ENCODE measurements around the gene MTERF4. TPM values are rescaled to one million over a fixed set of nuclear protein-coding genes. Genes with fewer than 3 reads are reported as not detected.

MTERF4 gene
- total RNA-seq, 1 donor from 2014 or later: 40.2 TPM

DNA sequence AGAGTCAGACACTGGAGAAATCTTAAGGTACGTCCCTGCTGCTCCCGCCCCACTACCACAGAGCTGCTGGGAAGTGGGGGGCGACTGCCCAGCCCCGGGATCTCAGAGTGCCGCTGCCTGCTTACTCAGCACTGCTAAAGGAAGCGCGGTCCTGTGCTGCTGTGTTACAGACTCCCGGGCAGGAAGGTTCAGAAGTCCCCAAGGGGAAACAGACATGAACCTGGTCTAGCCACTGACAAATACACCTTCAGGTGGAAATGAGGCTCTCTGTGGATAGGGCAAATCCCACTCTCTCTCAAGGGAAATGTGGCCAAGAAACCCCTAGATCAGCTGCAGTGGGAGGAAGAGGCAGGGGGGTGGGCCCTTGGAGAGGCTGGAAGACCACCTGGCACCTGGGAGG is 13.7 kb downstream of the MTERF4 start:
- no peak for DNase-seq

DNA sequence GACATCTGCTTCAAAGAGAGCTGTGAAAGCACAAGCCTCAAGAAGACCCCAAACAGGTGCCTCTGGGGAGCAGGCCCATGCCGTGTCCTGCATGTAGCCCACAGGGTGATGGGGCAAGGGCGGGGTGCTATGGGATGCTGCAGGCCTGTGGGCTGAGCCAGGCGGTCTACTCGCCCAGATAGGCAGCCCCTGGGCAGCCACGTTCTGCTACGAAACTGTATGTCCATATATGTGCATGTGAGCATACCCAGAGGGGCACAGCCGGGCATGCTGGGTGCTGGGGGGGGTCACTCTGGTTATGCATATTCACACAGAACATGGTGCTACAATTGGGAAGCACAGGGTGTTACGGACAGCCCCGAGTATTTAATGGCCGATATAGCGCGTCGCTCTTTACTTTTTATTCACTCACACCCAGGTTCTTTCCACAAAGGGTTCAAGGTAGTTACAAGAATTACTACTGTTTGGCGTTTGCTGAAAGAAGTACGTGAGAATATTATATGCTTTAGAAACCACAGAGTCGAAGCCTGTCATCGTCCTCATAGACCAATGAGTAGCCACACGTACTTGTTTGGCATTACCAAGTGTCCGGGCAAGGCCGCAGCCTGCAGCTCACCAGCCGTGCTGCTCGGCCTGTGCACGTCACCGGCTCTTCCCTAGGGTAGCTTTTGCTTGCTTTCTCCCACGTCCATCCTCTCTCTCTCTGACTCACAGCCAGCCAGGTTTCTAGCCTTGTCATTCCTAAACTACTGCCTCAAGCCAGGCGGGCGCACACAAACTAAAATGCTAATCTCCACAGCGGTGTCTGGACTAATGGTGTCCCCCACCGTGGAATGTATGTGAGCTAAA is 14.4 kb downstream of the MTERF4 start:
- no peak for DNase-seq

DNA sequence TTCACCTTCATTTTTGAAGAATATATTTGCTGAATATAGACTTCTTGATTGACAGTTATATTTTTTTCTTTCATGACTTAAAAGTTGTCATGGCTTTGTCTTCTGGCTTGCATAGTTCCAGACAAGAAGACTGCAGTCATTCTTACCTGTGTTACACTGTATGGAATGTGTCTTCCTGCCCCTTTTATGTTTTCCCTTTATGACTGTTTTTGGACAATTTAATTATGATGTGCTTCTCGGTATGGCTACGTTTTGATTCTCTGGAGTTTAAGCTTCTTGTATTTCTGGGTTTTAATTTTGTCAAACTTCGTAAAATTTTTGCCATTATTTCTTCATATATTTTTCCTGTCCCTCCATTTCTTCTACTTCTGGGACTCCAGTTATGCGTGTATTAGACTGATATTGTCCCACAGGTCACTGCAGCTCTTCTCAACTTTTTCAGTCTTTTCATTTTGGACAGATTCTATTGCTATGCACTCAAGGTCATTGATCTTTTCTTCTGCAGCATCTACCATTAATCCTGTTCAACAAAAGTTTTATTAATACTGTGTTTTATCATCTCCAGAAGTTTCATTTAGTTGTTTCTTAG is 17.1 kb downstream of the MTERF4 start:
- no peak for DNase-seq

DNA sequence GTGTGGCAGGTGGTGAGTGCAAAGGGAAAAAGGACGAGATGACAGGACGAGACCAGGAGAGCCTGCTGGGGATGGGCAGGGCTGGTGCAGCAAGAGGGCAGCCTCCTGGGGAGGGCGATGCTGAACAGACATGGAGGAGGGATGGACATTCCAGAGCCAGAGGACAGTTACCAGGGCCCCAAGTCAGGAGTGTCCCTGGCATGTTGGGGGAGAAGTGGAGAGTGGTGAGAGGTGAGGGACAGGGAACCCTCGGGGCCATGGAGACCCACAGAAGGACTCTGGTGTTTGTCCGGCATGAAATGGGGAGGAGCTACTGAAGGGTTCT is 19.0 kb downstream of the MTERF4 start:
- no peak for DNase-seq

- no peak for DNase-seq
These were observed 19.6 kb downstream of the MTERF4 start for GRCh38 chr2:241082341-241083090.

GRCh38 chr2:241081643-241082340 is 20.3 kb downstream of the MTERF4 start:
- no peak for DNase-seq

- DNase-seq: no peak
These were observed 20.9 kb downstream of the MTERF4 start for GRCh38 chr2:241081190-241081642.

GRCh38 chr2:241080405-241081189 is 21.5 kb downstream of the MTERF4 start:
- no peak for DNase-seq

GRCh38 chr2:241074901-241075540 is 27.1 kb downstream of the MTERF4 start:
- no peak for DNase-seq

DNA sequence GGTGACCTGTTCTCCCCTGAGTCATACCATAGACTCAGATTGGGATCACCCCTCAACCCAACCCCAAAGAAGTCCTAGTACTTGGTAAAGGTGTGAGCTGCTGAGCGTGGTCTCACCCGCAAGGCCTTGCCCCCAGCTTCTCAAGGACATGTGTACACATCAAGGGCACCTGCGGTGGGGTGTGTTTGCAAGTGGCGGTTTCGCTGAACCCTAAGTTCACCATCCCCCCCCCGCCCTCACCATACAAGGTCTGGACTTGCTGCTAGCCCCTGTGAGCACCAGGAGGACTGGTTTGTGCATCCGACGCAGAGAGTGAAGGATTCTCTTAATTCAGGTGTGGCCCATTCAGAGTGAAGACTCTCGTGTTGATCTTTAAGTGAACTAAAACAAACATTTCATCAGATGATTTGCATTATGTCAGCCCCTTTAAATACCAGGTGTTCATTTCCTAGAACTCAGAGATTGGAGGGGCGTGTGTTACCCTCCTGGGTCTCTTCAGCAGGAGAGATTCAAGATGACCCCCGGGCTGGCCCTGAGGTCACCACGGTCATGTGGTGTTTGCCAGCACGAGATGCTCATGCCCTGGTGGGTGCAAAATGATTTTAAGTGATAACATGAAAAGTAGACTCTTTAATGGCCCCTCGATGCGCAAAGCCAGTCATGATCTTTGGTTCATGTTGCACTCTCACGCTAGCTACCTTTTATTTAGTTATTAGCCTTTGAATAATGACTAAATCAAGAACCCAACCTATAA is 27.8 kb downstream of the MTERF4 start:
- DNase-seq: no peak

GRCh38 chr2:241073166-241074064 is 28.7 kb downstream of the MTERF4 start:
- no peak for DNase-seq

DNA sequence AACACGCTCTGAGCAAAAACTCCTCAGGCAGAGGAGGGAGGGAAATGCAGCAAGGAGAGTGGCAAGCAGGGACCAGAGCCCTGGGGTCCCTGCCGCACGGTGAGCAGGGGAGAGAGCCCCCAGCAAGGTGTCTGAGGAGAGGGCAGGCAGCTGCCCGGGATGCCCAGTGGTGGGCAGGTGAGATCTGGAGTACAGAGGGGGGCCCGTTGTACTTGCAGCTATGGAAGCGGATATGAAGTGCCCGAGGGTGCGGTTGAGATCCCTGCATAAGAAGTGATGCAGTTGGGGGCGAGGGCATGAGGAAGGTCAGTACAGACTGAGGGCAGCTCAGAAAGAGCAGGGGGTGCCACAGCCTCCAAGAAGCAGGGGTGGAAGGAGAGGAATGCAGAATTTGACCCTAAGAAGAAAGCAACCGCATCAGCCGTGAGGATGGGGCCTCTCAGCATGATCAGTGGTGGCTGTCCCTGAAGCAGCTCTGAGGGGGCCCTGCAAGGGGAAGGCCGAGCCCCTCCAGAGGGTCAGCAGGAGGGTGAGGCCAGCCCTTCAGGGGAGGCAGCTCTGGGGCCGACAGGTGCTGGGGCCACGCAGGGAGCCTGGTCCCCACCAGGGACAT is 29.4 kb downstream of the MTERF4 start:
- DNase-seq: no peak

DNA sequence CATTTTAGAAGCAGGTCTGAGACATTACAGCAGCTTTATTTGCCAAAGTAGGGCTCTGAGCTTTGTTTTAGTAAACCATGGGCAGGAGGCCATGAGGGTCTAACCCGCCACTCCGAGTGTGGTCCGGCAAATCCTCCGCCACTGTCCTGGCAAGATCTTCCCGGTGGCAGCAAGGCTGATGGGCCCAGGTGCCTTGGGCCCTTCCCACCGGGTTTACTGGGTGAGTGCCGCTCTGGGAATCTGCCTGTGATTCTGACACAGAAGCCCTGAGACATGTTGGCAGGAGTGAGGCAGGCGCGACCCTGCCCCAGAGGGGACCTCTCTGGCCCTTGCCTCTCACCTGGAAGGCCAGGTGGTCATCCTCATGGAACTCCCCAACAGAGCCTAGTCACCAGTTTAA is 29.9 kb downstream of the MTERF4 start:
- DNase-seq: no peak

DNA sequence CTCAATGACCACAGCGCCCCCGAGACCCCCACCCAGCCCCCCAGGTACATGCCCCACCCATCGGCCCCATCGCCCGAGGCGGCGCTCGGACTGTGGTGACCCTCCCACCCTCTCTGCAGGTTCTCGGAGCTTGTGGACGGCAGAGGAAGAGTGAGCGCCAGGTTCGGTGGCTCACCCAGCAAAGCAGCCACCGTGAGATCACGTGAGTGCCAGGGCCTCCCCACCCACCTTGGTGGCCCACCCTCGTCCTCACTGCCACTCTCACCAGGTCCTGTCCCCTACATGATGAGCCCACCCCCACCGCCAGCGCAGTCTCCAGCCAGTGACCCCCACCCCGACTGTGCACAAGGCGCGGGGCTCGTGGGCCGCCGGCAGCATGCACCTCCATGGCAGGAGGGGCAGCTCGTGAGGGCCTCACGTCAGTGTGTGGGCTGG is 30.4 kb downstream of the MTERF4 start:
- no peak for DNase-seq

DNA sequence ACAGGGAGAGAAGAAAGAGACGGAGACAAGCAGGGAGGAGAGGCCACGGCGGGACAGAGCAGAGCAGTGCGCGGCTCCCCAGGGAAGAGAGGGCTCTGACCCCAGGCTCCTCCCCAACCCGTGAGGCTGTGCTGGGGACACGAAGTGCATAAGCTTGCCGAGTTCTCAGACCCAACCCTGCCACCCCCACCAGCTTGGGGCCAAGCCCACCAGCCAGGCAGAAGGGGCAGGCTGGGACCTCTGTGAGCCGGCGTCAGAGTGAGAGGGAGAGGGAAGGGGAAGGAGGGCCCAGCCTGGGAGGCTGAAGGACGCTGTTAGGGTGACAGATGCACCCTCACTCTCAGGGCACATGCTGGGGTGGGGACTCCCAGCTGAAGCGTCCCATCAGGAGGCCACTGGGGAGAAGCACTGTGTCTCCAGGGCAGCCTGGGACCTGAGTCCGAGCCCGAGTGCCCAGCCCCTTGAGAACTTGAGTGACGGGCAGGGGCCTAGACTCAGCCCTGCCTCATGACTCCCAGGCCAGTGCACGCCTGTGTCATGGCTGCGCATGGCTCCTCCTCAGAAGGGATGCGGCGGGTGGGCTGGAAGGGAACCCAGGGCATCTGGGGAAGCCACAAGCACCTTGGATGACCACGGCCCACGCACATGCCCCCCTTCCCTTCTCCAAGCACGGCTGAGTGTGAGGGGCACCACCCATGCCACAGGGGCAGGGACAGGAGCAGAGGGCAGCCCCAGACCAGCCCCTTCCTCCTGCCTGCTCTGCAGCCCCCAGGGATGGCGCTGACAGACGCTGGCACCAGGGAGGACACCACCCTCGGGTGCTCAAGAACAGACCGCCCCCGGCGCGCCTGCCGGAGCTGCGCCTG is 31.0 kb downstream of the MTERF4 start:
- DNase-seq: no peak

GRCh38 chr2:241070361-241070760 is 31.7 kb downstream of the MTERF4 start:
- DNase-seq: no peak

GRCh38 chr2:241069821-241070281 is 32.2 kb downstream of the MTERF4 start:
- no peak for DNase-seq
